Endometrial microvascular endothelial cells (primary cell): ENCODE results near the gene NONO. TPM values are rescaled to one million over a fixed set of nuclear protein-coding genes. Genes with fewer than 3 reads are reported as not detected.
"Not testable (repeated sequence)": the region's sequence is repeated elsewhere in the genome, so short reads cannot be mapped to it uniquely, and the experiment has no call there.

ENCODE experiments used
- in situ Hi-C: cut with HindIII; loops from 2 replicates; pipeline ENCODE4 v1.10.0; 2017; ENCODE audit warnings: low sequenced_read_pairs, low pct_unique_long_range_greater_than_20kb; ENCODE audit errors: inconsistent ontology term
- total RNA-seq: library from RNA; depleted of rRNA; stranded (reverse); fragments of >200 nt; gene quantifications from one replicate; pipeline ENCODE4 v1.2.3, GENCODE V29; 2015; ENCODE audit errors: inconsistent ontology term

The NONO gene
- total RNA-seq, 1 donor from 2014 or later = 383 TPM

DNA sequence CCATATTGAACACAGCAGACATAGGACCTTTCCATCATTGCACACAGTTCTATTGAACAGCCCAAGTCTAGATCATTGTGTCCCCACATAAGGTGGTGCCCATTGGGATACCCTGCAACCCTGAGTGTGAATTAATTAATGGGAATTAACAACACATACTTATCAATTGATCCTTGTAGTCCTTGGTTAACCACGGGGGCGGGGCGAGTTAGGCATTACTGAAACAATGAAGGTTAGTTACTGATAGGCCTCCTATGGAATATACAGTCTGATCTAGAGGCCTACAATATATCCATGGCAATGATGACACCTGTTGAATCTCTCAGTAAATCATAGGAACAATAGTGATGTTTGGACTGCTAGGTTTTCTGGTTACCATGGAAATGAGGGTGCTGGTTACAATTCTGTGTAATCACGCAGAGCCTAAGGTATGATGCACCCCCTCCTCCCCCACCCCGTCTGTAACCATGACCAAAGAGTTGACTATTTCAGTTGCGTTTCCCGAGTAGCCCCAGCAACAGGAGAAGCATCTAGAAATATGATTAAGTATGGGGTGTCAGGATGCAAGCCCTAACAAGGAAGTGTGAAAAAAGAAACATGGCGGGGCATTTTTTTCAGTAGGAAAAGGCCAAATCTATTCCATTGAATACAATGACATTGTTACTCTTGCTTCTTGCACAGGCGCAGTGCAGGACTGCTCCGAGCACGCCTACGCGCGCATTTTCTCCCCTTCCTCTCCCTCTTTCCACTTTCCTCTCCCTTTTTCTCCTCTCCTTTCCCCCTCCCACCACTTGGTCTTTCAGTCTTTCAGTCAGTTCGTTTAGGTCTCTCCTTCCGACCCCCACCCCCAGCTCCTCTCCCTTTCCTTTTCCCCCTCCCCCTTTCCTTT, 677 bp upstream of the NONO start:
- in situ Hi-C loops = no loop called here

DNA sequence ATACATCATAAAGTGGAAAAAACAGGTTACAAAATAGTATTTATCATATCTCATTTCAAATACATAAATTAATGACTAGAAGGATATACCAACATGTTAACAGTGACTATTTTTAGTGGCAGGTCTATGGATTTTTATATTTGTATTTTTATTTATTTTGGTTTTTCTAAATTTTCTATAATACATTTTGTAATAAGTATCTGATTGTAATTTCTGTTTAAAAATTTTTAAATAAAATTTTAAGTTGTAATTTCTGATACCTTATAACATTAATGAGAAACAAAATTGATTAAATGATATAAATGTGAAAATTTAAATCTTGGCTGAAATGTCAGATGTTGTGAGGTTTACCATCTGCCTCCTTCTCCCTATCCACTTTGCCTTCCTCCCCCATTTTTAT, 2.5 kb downstream of the NONO start:
- in situ Hi-C loops = no loop called here

DNA sequence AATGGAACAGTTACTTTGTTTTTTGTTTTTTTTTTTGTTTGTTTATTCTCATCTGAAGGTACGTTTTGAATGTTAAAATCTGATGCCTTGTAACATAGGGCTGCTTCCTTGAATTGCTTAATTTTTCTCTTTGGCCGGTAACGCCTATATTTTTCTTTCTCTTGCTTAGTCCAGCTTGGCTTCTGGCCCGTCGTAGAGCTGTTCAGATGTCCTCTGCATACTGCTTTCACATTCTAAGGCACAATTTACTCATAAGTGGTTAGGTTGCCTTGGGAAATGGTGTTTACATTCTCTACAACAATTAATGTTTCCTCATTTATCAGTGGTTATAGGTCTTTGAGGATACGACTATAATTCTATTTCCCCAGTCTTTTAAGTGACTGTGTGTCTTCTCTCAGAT, 7.9 kb downstream of the NONO start:
- in situ Hi-C loops = no loop called here

DNA sequence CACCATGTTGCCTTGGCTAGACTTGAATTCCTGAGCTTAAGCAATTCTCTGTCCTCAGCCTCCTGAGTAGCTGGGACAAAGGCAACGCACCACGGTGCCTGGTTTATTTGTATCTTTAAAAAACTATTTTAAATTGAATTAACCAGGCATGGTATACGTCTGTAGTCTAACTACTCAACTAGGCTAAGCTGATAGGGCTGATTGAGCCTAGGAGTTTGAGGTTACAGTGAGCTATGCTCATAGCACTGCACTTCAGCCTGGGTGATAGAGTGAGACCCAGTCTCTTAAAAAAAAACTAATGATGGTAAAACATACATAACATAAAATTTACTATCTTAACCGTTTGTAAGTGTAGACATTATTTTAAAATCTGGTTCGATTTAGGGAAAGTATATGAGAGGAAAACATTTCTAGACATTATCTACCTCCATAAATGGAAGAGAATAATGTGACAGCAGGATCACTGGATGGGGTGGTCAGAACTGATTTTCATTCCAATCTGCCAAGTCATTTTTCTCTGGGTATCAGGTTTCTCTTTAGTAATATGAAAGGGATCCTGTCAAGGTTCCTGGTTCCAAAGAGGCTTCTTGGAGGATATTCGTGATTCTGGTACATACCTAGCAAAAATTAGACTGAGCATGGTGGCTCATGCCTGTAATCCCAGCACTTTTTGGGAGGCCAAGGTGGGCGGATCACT, 9.4 kb downstream of the NONO start:
- in situ Hi-C loops = no loop called here

DNA sequence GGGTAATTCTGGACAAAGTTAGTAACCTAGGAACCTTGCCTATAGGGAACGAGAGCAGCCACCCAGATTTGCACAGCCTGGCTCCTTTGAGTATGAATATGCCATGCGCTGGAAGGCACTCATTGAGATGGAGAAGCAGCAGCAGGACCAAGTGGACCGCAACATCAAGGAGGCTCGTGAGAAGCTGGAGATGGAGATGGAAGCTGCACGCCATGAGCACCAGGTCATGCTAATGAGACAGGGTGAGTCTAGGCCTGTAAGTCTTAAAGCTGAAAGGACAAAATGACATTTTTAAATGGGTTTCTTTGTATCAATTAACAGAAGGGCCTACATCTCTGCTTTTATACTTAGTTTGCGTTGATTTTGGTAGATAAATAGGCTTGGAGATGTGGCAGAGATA, 13.4 kb downstream of the NONO start:
- in situ Hi-C loops = no loop called here

DNA sequence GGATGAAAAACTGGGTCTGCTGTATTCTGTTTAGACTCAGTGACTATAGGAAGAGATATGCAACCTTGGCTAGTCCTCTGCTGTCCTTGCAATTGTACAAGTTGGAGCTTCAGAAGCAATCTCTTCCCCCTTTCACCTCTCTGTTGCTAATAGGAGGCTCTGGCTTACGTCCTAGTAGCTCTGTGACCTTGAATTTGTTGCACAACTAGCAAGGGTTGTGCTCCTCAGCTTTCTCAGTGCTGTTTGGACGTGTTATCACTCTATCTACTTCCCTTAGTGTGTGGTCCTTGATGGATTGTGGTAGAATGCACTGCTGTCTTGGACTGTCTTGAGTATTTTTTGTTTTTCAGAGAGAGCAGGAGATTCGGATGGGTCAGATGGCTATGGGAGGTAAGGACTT, 14.7 kb downstream of the NONO start:
- in situ Hi-C loops = no loop called here

DNA sequence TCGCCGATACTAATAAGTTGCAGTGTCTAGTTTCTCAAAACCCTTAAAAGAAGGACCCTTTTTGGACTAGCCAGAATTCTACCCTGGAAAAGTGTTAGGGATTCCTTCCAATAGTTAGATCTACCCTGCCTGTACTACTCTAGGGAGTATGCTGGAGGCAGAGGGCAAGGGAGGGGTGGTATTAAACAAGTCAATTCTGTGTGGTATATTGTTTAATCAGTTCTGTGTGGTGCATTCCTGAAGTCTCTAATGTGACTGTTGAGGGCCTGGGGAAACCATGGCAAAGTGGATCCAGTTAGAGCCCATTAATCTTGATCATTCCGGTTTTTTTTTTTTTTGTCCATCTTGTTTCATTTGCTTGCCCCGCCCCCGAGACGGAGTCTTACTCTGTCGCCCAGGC, 16.6 kb downstream of the NONO start:
- in situ Hi-C loops = not testable (repeated sequence)

DNA sequence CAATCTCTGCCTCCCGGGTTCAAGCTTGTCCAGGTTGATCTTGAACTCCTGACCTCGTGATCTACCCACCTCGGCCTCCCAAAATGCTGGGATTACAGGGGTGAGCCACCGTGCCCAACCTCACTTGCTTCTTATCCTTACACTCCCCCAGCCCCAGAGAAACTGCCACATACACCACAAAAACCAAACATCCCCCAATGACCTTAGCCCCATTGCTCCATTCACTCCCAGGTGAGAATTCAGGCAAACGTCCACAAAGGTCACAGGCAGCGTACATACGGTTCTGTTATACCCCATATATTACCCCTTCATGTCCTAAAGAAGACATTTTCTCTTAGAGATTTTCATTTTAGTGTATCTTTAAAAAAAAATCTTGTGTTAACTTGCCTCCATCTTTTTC, 17.1 kb downstream of the NONO start:
- in situ Hi-C loops = not testable (repeated sequence)

DNA sequence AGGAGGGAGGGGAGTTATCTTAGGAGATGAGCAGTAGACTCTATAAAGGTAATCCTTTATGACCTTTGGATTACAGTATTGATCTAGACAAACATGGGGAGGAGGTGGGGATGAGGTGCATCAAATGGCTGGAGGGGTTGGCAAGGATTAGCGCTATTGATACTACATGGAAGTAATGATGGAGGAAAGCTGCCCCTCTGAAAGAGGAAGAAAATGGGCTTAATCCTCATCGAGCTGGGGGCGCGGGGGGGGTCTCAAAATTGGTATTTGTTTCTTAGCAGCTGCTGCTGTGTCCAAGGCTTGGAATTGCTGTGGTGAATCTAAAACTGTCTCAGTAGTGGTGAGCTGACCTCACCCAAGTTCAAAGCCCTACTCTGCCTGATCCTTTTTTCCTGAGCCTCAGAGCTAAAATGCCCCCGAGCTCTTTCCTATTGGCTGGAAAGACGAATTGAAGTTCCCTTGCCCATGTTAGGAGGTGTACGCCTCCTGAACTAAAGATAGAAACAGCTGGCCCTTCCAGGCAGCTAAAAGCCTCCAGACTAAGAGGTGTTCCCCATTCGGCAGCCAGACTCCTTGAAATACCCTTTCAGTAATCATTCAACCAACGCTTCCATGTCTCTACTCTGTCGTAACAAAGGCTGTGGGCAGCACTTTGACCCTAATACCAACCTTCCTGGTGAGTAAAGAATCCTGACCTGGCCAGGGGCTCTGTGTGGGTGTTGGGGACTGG, 17.9 kb downstream of the NONO start, which contains the start of gene ITGB1BP2:
Gene ITGB1BP2, plus strand, starts transcription at position 556 of the 730 bp plus-strand sequence. Its CDS starts 57 bp downstream, at position 613.
- in situ Hi-C loops = no loop called here

DNA sequence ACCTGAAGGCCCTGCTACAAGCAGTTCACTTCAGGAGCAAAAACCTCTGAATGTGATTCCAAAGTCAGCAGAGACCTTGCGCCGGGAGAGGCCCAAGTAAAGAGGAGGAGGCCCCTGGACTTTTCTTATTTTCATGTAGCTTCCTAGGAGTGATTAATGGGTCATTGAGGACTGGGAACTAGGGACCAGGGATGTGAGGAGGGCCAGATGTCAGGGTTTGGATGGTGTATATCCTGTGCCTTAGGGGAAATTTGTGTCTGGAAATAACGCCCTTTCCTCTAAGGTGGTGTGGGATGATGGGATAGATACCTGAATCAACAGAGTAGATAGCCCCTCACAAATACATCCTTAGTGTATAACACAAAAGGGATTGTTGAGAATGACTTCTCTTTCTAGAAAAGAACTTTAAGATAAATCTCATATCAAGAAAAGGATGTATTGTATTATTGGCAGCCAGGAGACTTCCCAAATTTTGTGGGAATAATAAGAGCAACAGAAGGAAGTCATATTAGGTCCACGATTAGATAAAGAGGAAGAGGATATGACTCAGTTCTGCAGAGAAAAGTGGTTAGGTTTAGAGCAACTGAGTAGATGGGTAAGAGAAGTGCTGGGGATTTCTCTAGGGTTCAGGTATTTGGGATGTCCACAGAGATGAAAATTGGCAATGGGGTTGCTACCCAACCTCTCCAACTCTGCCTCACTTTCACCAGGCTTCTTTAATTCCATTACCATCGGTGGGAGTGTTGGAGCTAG, 19.2 kb downstream of the NONO start:
- in situ Hi-C loops = no loop called here

DNA sequence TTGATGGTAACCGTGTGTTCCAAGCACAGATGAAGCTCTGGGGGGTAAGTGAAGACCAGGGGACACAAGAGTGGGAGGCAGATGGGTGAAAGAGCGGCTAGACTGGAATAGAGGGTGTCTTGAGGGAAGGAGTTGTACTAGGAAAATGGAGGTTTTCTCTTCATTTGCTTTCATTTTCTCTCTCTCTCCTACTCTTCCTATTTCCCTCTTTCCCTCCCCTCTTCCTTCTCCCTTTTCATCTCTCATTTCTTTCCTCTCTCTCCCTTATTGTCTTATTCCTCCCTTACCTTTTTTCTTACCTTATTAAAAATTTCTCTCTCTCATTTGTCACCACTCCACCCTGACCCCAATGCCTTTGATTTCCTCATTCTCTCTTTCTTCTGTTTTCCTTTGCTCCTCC, 21.1 kb downstream of the NONO start:
- in situ Hi-C loops = no loop called here

DNA sequence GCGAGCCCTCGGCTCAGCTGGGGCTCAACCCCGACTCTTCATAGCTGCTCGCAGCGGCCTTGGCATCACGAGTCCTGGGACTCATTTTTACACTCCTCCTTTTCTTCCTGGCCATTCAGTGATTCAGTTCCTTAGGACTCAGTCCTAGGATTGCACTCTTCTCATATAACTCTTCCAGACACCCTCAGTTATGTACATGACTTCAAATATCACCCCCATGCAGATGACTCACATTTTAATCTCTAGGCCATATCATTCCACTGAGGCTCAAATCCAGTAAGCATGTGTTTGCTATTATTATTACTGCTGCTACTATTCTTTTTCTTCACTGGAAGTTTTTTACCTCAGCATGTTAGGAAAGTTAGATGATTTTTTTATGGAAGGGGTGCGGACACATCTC, 32.5 kb downstream of the NONO start:
- in situ Hi-C loops = no loop called here

DNA sequence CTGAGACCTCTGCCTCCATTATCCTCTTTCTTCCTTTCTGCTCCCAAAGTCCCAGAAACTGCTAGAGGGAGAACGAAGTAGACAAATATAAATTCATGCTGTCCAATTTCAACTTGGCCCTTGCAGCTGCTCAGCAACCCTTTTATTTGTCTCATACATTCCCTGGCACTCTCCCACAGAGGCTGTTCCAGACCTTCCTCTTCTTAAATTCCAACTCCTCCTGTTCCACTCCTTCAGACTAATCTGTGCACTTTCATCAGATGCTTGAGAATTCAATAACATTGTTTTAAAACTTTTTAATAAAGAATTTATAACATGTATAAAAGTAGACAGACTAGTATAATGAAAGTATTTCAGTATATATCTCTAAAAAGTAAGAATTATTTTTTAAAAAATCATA, 33.5 kb downstream of the NONO start:
- in situ Hi-C loops = not testable (repeated sequence)

DNA sequence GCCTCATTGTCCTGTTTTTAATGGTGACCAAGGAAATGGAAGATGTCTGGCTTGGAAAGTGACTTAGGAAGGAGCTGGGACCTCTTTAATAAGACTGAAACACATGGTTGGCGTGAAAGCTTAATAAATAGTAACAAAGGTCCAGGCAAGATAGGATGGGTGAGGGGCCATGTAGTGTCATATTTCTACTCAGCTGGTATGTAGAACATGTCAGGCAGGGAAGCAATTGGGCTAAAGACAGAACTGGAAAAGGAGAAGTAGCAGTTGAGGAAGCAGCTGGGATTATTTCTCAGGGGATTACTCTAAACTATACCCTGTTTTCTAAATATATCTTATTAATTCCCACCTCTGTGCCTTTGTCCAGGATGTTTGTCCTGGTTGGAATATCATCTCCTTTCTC, 36.7 kb downstream of the NONO start:
- in situ Hi-C loops = no loop called here

DNA sequence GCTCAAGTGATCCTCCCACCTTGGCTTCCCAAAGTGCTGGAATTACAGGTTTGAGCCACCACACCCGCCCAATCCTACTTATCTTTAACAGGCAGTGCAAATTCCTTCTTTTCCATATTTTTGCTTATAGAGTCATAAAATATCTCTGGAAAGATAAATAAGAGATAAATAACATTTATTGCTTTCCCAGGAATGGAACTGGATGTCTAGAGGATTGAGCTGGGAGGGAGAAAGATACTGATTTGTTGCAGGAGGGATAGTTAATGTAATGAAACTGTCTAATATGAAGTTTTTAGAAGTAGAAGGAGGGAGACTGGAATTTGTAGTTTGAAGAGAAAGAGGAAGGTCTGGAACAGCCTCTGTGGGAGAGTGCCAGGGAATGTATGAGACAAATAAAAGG, 38.3 kb downstream of the NONO start:
- in situ Hi-C loops = no loop called here

DNA sequence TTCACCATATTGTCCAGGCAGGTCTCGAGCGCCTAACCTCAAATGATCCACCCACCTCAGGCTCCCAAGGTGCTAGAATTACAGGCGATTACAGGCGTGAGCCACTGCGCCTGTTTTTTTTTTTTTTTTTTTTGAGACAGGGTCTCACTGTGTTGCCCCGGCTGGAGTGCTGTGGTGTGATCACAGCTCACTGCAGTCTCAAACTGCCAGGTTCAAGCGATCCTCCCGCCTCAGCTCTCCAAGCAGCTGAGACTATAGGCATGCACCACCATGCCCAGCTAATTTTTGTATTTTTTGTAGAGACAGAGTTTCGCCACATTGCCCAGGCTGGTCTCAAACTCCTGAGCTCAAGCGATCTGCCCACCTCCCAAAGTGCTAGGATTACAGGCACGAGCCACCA, 41.0 kb downstream of the NONO start:
- in situ Hi-C loops = not testable (repeated sequence)

DNA sequence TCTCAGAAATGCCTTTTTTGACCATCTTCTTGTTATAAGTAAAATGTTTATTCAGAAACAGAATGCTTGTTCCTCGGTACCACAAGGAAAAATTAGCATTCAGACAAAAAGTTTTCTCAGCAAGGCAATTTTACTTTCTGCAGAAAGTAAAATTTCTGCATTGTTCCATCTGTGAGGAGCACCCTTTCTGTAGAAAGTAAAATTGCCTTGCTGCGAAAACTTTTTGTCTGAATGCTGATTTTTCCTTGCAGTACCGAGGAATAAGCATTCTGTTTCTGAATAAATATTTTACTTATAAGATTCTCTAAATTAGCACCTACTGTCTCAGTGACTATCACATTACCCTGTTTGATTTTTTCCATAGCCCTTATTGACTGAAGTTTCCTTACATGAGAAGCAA, 43.0 kb downstream of the NONO start:
- in situ Hi-C loops = no loop called here

DNA sequence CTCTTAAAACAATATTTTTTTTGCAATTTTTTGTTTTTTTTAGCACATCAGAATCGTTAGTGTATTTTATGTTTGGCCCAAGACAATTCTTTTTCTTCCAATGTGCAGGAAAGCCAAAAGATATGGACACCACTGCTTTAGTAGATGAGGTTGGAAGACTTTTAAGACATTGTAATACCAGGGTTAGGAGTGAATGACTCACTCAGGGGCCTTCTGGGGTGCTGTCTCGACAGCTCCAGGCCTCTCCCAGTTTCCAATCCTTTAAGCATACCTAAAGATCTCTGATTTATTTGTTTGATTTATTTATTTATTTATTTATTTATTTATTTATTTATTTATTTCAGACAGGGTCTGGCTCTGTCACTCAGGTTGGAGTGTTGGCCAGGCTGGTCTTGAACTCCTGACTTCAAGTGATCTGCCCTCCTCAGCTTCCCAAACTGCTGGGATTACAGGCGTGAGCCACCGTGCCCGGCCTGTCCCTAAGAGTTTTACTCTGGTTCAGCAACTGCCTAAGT, 65.8 kb downstream of the NONO start:
- in situ Hi-C loops = not testable (repeated sequence)

DNA sequence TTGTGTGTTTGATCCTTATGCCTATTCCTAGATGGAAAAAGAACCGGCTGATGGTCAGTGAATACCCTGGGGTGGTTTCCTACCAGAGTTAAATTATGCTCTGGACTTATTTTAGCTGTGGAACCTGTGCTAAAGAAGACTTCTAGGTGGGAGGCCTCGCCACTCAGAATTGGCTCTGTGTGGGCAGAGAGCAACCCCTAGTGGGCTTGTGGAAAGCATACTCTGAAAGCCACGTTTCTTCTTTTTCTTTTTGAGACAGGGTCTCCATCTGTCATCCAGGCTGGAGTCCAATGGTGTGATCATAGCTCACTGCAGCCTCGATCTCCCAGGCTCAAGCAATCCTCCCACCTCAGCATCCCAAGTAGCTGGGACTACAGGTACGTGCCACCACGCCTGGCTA, 66.4 kb downstream of the NONO start:
- in situ Hi-C loops = not testable (repeated sequence)
